HG02759 (cell line): ENCODE measurements around the gene PDXDC1.
"Not testable (repeated sequence)": the region's sequence is repeated elsewhere in the genome, so short reads cannot be mapped to it uniquely, and the experiment has no call there.

ENCODE experiments used
- ATAC-seq: cut with Tn5 transposase; IDR thresholded peaks from one replicate; pipeline ENCODE4 v1.9.1; 2021; ENCODE audit warnings: mild to moderate bottlenecking, moderate library complexity; ENCODE audit not compliant: unreplicated experiment

The PDXDC1 gene

GRCh38 chr16:14974656-14975417 is at the start of gene PDXDC1:
PDXDC1 (plus strand) TSS chr16:14975026; CDS start chr16:14975200, 174 bp downstream.
- peak; percentile 95 for ATAC-seq

GRCh38 chr16:14928064-14928714 is 46.6 kb upstream of the PDXDC1 start:
- not testable (repeated sequence) for ATAC-seq

GRCh38 chr16:14929176-14929575 is 45.6 kb upstream of the PDXDC1 start:
- not testable (repeated sequence) for ATAC-seq

GRCh38 chr16:14930246-14930645 is 44.6 kb upstream of the PDXDC1 start:
- ATAC-seq: not testable (repeated sequence)

GRCh38 chr16:14930971-14931370 is 43.9 kb upstream of the PDXDC1 start:
- not testable (repeated sequence) for ATAC-seq

GRCh38 chr16:14932581-14933375 is 42.0 kb upstream of the PDXDC1 start:
- not testable (repeated sequence) for ATAC-seq

GRCh38 chr16:14937143-14937542 is 37.7 kb upstream of the PDXDC1 start, which contains the start of gene NPIPA1:
NPIPA1 (plus strand) TSS chr16:14937443; CDS start chr16:14937443, 0 bp downstream.
- ATAC-seq: not testable (repeated sequence)

GRCh38 chr16:14937994-14938393 is 36.8 kb upstream of the PDXDC1 start:
- not testable (repeated sequence) for ATAC-seq

- not testable (repeated sequence) for ATAC-seq
Observed at GRCh38 chr16:14942686-14943085, 32.1 kb upstream of the PDXDC1 start.

- ATAC-seq: no peak
Observed at GRCh38 chr16:14955546-14956231, 19.1 kb upstream of the PDXDC1 start.

- ATAC-seq: no peak
Observed at GRCh38 chr16:14957576-14958322, 17.1 kb upstream of the PDXDC1 start.

- ATAC-seq: no peak
Observed at GRCh38 chr16:14958323-14958600, 16.6 kb upstream of the PDXDC1 start.

- ATAC-seq: no peak
Observed at GRCh38 chr16:14958970-14959369, 15.9 kb upstream of the PDXDC1 start.

GRCh38 chr16:14961405-14962186 is 13.2 kb upstream of the PDXDC1 start:
- no peak for ATAC-seq

GRCh38 chr16:14963281-14964173 is 11.3 kb upstream of the PDXDC1 start:
- no peak for ATAC-seq

GRCh38 chr16:14965328-14965727 is 9.5 kb upstream of the PDXDC1 start:
- no peak for ATAC-seq

GRCh38 chr16:14969795-14970194 is 5.0 kb upstream of the PDXDC1 start:
- ATAC-seq: not testable (repeated sequence)

GRCh38 chr16:14971621-14972228 is 3.1 kb upstream of the PDXDC1 start:
- ATAC-seq: not testable (repeated sequence)
